Skeletal muscle cell (primary cell): ENCODE measurements around the gene HIPK1.

Experiments used
- DNase-seq: peaks from one replicate; pipeline ENCODE4 v3.0.0-alpha.2; 2010; ENCODE audit warnings: low read depth
- H3K4me3 ChIP-seq: 2 replicates; pipeline ENCODE4 v1.5.1; 2011; ENCODE audit warnings: low read depth, mild to moderate bottlenecking, control low read depth, low read length, moderate library complexity

The HIPK1 gene

DNA sequence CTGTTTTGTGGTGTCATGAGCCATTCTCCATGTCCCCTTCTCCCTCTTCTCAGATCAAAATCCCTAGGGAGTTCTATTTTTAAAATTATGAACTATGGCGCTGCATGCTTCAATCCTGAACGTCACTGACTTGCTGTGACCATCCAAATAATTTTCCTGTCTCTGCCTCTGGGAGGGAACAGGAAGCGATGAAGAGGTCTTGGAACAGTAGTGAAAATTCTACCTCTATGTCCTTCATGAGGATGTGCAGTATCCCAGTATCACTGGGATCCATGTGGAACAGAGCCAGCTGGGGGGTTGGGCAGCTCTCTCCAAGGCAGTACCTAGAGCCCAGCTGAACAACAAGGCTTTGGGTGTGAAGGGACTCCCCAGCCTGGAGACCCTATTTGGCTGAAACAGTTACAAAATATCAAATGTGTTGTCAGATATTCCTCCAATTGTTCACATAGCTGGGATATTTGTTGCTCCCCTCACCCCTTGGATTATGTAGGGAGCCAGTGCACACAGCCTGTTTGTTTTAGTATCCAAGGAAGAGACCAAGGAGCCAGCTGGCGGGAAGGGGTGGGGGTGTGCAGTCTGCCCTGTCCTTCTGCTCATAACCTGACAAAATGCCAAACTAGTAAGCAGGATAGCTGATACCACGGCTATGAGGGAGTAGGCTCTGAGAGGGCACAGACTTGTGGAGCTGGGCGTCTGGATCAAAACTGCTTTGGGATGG, 16.4 kb upstream of the HIPK1 start:
- DNase-seq: peak; percentile 52
- H3K4me3 ChIP-seq: no peak overlapping the region

DNA sequence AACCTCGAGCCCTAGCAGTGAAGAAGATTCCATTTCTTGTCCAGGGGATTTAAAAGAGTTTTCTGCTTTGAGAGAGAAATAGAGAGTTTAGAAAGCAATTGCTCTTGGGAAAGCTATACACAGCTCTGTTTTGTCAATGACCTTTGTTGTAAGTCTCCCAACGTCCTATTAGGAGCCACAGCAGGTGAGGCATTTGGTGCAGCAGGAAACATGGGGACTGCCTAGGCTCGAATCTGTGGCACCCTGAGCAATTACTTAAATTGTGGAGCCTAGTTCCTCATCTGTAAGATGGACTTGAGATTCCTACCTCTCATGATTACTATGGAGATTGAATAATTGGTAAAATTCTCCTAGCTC, 15.8 kb upstream of the HIPK1 start:
- DNase-seq: no peak
- no peak overlapping the region for H3K4me3 ChIP-seq

GRCh38 chr1:113913887-113914664, 15.0 kb upstream of the HIPK1 start:
- DNase-seq: no peak
- no peak overlapping the region for H3K4me3 ChIP-seq

- no peak for DNase-seq
- H3K4me3 ChIP-seq: no peak overlapping the region
These were observed 12.2 kb upstream of the HIPK1 start for GRCh38 chr1:113916974-113917373.

DNA sequence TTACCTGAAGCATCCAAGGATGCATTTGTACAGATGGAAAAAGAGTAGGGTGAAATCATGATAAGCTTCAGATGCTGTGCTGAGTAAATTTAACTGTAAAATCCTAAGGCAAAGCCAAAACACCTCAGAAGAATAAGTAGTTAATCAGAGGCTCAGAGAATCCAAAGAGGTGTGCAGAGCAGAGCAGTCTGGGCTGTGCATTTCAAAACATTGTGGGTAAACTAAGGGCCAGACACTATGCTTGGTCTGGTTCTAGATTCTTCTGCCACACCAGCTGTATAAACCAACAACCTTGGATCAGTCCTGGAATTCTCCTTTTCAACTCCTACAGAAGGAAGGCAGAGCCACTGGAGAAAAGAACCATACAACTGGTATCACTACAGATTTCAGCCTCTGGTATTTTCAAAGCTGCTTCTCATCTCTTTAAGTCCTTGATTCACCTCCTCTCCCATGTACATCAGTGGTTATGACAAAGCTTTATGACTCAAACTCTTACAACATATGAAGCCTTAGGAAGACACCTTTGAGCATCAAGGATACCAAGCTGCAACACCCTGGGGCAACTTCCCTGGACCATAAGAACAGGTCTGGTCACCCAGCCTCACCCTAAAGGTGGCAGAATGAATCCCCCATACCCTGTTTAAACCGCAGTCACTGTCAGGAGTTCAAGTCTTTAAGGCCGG, 11.6 kb upstream of the HIPK1 start:
- DNase-seq: no peak
- H3K4me3 ChIP-seq: no peak overlapping the region

- H3K4me3 ChIP-seq: no peak overlapping the region
These were observed 10.9 kb upstream of the HIPK1 start for GRCh38 chr1:113918243-113918642.

GRCh38 chr1:113922957-113923356, 6.2 kb upstream of the HIPK1 start:
- no peak for DNase-seq
- H3K4me3 ChIP-seq: no peak overlapping the region

More at GRCh38 chr1:113918243-113918642, 10.9 kb upstream of the HIPK1 start:
- no peak for DNase-seq

DNA sequence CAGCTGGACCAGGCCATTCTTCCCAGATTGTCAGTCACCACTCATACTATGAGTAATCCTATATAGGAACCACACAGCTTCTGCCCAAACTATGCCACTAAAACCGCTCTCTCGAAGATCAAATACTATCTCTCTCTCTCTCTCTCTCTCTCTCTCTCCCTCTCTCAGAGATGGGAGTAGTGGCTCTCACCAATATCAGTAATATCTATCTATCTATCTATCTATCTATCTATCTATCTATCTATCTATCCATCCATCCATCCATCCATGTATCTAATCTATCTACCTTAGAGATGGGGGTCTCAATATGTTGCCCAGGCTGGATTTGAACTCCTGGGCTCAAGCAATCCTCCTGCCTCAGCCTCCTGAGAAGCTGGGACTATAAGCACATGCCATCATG, 4.7 kb upstream of the HIPK1 start:
- no peak for DNase-seq
- H3K4me3 ChIP-seq: no peak overlapping the region

GRCh38 chr1:113928187-113928930, 765 bp upstream of the HIPK1 start:
- no peak for DNase-seq
- H3K4me3 ChIP-seq: peak overlapping the region; percentile 94

GRCh38 chr1:113929750-113930498, 800 bp downstream of the HIPK1 start:
- DNase-seq: no peak
- H3K4me3 ChIP-seq: peak overlapping the region; percentile 94

DNA sequence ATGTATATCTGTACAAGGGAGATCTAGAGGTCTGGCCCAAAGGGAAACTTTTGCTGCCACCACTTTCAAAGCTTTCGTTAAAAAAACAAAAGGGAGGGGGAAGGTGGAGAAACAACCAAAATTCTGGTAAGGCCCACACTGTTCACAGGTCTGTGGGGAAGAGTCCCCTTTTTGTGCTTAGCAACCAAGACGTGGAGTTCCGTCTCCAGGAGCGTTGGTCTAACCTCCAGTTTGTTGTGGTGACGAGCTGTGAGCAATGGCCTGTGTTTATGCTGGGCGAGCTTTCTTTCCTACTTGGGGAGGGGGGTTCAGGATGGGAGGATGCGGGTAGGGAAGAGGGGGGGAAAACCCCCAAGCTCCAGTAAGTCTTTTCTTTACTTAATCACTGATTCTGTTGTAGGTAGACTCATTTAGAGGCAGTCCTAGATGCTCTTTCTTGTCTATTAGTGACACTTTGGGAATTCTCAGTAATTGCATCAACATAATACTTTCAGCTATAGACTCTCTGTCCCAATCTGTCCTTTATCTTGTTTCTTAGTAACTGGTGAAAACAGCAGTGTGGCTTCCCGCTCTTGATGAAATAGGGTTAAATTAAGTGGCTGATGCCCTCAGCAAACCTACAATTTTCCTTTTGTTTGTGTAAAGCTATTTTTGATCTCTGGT, 1.5 kb downstream of the HIPK1 start:
- no peak for DNase-seq
- peak overlapping the region; percentile 94 for H3K4me3 ChIP-seq

DNA sequence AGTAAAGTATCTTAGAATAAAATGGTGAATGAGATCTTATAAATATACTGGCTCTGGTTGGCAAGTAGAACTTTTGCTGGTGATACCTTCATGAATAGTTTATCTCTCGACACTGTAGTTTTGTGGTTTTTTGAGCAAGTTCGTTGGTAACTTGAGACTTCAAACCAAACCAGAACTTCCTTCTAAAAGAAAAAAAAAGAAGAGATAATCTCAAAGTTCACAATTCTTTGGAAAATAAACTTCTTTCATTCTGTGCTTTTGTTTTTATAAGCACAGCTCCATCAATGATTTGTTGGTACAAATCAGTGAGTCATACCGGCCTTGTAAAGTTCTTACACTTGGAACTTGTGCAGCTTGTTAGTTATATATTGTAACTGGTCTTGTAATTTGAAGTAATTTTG, 2.3 kb downstream of the HIPK1 start:
- DNase-seq: no peak

DNA sequence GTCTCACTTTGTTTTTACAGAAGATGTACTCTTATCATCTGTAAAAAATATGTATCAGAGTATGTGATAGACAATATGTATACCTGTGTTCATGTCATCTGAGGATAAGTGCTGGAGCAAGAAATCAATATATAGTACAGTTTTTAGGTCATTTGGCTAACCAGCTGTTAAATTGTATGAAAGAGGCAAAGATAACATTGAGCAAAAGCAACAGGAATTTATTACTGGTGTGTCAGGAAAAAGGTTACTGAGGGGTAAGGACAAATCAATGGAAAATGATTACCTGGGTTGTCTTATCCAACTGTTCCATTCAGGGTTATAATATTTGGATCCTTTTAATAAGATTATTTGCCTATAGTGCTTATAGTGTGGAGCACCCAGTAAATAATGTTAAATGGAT, 4.9 kb downstream of the HIPK1 start:
- H3K4me3 ChIP-seq: no peak overlapping the region

More for the DNA sequence above, 2.3 kb downstream of the HIPK1 start:
- peak overlapping the region; percentile 94 for H3K4me3 ChIP-seq

DNA sequence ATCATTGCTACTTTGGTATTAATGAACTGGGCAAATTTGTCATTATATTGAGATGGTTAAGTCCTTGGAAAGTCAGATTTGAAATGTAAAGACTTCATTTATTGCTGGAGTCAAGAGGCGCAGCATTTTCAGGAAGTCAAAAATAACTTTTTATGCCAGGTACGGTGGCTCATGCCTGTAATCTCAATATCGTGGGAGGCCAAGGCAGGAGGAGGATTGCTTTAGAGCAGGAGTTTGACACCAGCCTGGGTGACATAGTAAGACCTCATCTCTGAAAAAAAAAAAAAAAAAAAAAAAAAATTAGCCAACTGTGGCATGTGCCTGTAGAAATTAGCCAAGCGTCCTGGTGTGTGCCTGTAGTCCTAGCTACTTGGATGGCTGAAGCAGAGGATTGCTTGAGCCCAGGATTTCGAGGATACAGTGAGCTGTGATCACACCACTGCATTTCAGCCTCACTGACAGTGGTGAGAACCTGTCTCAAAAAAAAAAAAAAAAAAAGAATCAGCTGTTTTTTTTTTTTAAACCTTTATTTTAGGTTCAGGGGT, 5.5 kb downstream of the HIPK1 start:
- DNase-seq: no peak
- no peak overlapping the region for H3K4me3 ChIP-seq

More for the DNA sequence above, 4.9 kb downstream of the HIPK1 start:
- no peak for DNase-seq

DNA sequence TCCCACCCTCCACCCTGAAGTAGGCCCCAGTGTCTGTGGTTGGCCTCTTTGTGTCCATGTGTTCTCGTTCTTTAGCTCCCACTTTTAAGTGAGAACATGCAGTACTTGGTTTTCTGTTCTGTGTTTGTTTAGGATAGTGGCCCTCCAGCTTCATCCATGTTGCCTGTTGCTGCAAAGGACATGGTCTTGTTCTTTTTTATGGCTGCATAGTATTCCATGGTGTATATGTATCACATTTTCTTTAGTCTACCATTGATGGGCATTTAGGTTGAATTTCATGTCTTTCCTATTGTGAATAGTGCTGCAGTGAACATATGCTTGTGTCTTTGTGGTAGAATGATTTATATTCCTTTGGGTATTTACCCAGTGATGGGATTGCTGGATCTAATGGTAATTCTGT, 6.1 kb downstream of the HIPK1 start:
- DNase-seq: no peak
- H3K4me3 ChIP-seq: no peak overlapping the region

GRCh38 chr1:113935970-113936369, 6.8 kb downstream of the HIPK1 start:
- DNase-seq: no peak
- H3K4me3 ChIP-seq: no peak overlapping the region

DNA sequence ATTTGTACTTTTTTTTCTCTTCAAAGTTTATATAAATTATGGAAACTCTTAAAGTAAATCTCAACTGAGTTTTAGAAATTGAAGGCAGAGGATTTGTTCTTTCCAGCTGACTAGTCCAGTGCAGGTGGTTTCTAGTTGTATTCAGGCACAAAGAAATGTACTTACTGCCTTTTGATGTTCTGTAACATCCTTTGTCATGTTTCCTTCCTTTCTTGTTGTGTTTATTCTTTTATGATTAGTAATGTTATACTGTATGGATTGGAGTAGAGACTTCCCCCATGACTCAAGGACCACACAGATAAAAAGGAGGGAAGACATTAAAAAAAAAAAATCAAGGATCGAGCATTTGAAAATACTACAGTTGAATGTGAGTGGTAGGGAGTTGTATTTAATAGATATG, 8.0 kb downstream of the HIPK1 start:
- H3K4me3 ChIP-seq: no peak overlapping the region

GRCh38 chr1:113938192-113938591, 9.1 kb downstream of the HIPK1 start:
- H3K4me3 ChIP-seq: no peak overlapping the region
- no peak for DNase-seq

More for the DNA sequence above, 8.0 kb downstream of the HIPK1 start:
- no peak for DNase-seq
